HUES6 (cell line): Measurements from ENCODE around the gene EHD1.
A peak's percentile ranks its signal among the peaks of the same experiment; 100 is the strongest.

Experiments used
- H3K27ac ChIP-seq: 2 replicates; pipeline ENCODE4 v1.7.0; 2013; ENCODE audit warnings: low read depth, mild to moderate bottlenecking, low read length, inconsistent platforms
- H3K27me3 ChIP-seq: 2 replicates; pipeline ENCODE4 v1.6.1; 2013; ENCODE audit warnings: low read length; ENCODE audit not compliant: control insufficient read depth, insufficient read depth
- H3K36me3 ChIP-seq: 2 replicates; pipeline ENCODE4 v1.6.1; 2013; ENCODE audit warnings: low read length; ENCODE audit not compliant: control insufficient read depth, insufficient read depth
- H3K4me1 ChIP-seq: 2 replicates; pipeline ENCODE4 v1.6.1; 2013; ENCODE audit warnings: low read length; ENCODE audit not compliant: control insufficient read depth, insufficient read depth
- H3K4me3 ChIP-seq: 2 replicates; pipeline ENCODE4 v1.5.1; 2013; ENCODE audit warnings: low read depth, low read length
- H3K9ac ChIP-seq: one replicate; pipeline ENCODE4 v1.6.1; 2013; ENCODE audit warnings: mild to moderate bottlenecking, low read length
- H3K9me3 ChIP-seq: 2 replicates; pipeline ENCODE4 v1.6.1; 2013; ENCODE audit warnings: low read depth, low read length; ENCODE audit not compliant: control insufficient read depth, insufficient read depth

EHD1 gene

GRCh38 chr11:64878223-64878493 is 263 bp downstream of the EHD1 start:
- Histone ChIP-seq H3K4me3 (peak overlapping the region; percentile 100), H3K9me3 (no peaks in the 10 kb centered on the region), H3K9ac (peak overlapping the region; percentile 89), H3K36me3 (peaks cover 8% of the 10 kb centered on the region), H3K27ac (no peak overlapping the region), H3K27me3 (no peaks in the 10 kb centered on the region), H3K4me1 (peaks cover 23% of the 10 kb centered on the region)

- H3K36me3 ChIP-seq, result peaks cover 11% of the 10 kb centered on the region
- H3K27ac ChIP-seq, result no peak overlapping the region
- no peaks in the 10 kb centered on the region for H3K27me3 ChIP-seq
- peak overlapping the region; percentile 100 for H3K4me3 ChIP-seq
- H3K4me1 ChIP-seq, result peaks cover 23% of the 10 kb centered on the region
- no peaks in the 10 kb centered on the region for H3K9me3 ChIP-seq
- peak overlapping the region; percentile 89 for H3K9ac ChIP-seq
Measured at GRCh38 chr11:64877390-64878222, 815 bp downstream of the EHD1 start.

GRCh38 chr11:64876835-64877341 is 1.5 kb downstream of the EHD1 start:
- Histone ChIP-seq H3K9me3 (no peaks in the 10 kb centered on the region), H3K9ac (peak overlapping the region; percentile 89), H3K4me3 (peak overlapping the region; percentile 100), H3K4me1 (peaks cover 23% of the 10 kb centered on the region), H3K27me3 (no peaks in the 10 kb centered on the region), H3K36me3 (peaks cover 13% of the 10 kb centered on the region), H3K27ac (no peak overlapping the region)

GRCh38 chr11:64876229-64876750 is 2.1 kb downstream of the EHD1 start:
- Histone ChIP-seq H3K9me3 (no peaks in the 10 kb centered on the region), H3K27me3 (no peaks in the 10 kb centered on the region), H3K36me3 (peaks cover 18% of the 10 kb centered on the region), H3K4me3 (peak overlapping the region; percentile 100; the same call in 1 of the 2 replicates), H3K4me1 (peaks cover 27% of the 10 kb centered on the region), H3K9ac (peak overlapping the region; percentile 89), H3K27ac (no peak overlapping the region)

GRCh38 chr11:64875369-64876228 is 2.8 kb downstream of the EHD1 start:
- no peaks in the 10 kb centered on the region for H3K9me3 ChIP-seq
- H3K27me3 ChIP-seq, result no peaks in the 10 kb centered on the region
- H3K27ac ChIP-seq, result no peak overlapping the region
- no peak overlapping the region for H3K4me3 ChIP-seq
- peaks cover 32% of the 10 kb centered on the region for H3K4me1 ChIP-seq
- peaks cover 22% of the 10 kb centered on the region for H3K36me3 ChIP-seq
- H3K9ac ChIP-seq, result no peak overlapping the region

GRCh38 chr11:64874308-64875240 is 3.8 kb downstream of the EHD1 start:
- H3K27ac ChIP-seq, result no peak overlapping the region
- no peak overlapping the region for H3K9ac ChIP-seq
- peaks cover 37% of the 10 kb centered on the region for H3K4me1 ChIP-seq
- no peaks in the 10 kb centered on the region for H3K27me3 ChIP-seq
- peaks cover 22% of the 10 kb centered on the region for H3K36me3 ChIP-seq
- H3K4me3 ChIP-seq, result no peak overlapping the region
- H3K9me3 ChIP-seq, result no peaks in the 10 kb centered on the region

- H3K4me1 ChIP-seq, result peaks cover 33% of the 10 kb centered on the region; the same call in 1 of the 2 replicates
- H3K9me3 ChIP-seq, result no peaks in the 10 kb centered on the region
- H3K9ac ChIP-seq, result no peak overlapping the region
- no peaks in the 10 kb centered on the region for H3K27me3 ChIP-seq
- no peak overlapping the region for H3K4me3 ChIP-seq
- H3K27ac ChIP-seq, result no peak overlapping the region
- peaks cover 22% of the 10 kb centered on the region for H3K36me3 ChIP-seq
Measured at GRCh38 chr11:64872790-64873488, 5.5 kb downstream of the EHD1 start.

- Histone ChIP-seq H3K4me3 (no peak overlapping the region), H3K27ac (no peak overlapping the region), H3K9ac (no peak overlapping the region), H3K27me3 (no peaks in the 10 kb centered on the region), H3K9me3 (no peaks in the 10 kb centered on the region), H3K36me3 (peaks cover 22% of the 10 kb centered on the region), H3K4me1 (peaks cover 22% of the 10 kb centered on the region; the same call in 1 of the 2 replicates)
Measured at GRCh38 chr11:64871492-64871891, 6.9 kb downstream of the EHD1 start.

GRCh38 chr11:64870893-64871466 is 7.4 kb downstream of the EHD1 start:
- H3K27ac ChIP-seq, result no peak overlapping the region
- H3K4me1 ChIP-seq, result peaks cover 19% of the 10 kb centered on the region; the same call in 1 of the 2 replicates
- H3K36me3 ChIP-seq, result peaks cover 22% of the 10 kb centered on the region
- no peaks in the 10 kb centered on the region for H3K27me3 ChIP-seq
- H3K9me3 ChIP-seq, result no peaks in the 10 kb centered on the region
- no peak overlapping the region for H3K4me3 ChIP-seq
- no peak overlapping the region for H3K9ac ChIP-seq
